ENCODE data around the gene DLAT. TPM values are rescaled to one million over a fixed set of nuclear protein-coding genes. Genes with fewer than 3 reads are reported as not detected.

DLAT gene
- total RNA-seq, 2 donors from 2014 or later, result 19.9 to 21.2 TPM

DNA sequence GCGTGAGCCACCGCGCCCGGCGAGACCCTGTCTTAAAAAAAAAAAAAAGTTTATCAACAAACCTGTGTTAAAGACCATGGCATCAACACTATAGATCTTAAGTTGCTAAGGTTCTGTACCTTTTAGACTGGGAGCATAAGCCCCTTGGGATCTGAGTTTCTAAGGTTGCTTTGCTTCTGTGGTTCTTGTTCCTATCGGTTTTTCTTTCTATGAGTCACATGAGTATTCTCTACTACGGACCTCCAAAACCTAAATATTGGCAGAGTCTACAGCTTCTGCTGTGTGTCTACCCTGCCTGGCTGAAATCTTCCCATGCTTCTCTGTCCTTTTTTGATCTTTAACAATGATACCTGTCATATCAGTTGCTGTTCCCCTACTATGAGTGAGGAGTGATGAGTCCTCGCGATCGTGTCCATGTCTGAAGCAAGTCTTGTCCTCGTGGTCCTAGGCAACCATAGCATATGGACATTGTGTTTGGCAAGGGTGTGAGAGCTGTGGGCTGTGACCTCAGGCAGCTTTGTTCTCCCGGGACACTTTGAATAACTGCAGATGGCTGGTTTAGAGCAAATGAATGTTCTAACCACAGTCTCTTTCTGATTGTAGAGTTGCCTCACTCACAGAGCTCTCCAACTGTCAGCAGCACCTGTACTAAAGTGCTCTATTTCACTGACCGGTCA, 9.0 kb upstream of the DLAT start:
- Histone ChIP-seq H3K27me3 (replicated peaks; ENCODE audit: insufficient read depth) (no peaks in the 10 kb centered on the region), H3K9me3 (no peaks in the 10 kb centered on the region), H3K4me3 (no peak overlapping the region), H3K4me1 (replicated peaks) (no peaks in the 10 kb centered on the region), H3K36me3 (no peaks in the 10 kb centered on the region), H3K27ac (no peak overlapping the region)
- 82% methylated on average over 13 of the region's 13 CpGs for WGBS
- no peak for DNase-seq (ENCODE audit: low spot score)
- TF ChIP-seq POLR2A (IDR thresholded peaks at IDR 0.05) (no peak), CTCF (IDR thresholded peaks at IDR 0.05) (no peak), POLR2AphosphoS5 (IDR thresholded peaks at IDR 0.05) (no peak)
- intact Hi-C loops (cut with DNase I), result no loop called here

GRCh38 chr11:112016765-112017376, 8.3 kb upstream of the DLAT start:
- Histone ChIP-seq H3K27me3 (replicated peaks; ENCODE audit: insufficient read depth) (no peaks in the 10 kb centered on the region), H3K4me3 (no peak overlapping the region), H3K36me3 (no peaks in the 10 kb centered on the region), H3K4me1 (replicated peaks) (no peaks in the 10 kb centered on the region), H3K9me3 (no peaks in the 10 kb centered on the region), H3K27ac (no peak overlapping the region)
- TF ChIP-seq CTCF (IDR thresholded peaks at IDR 0.05) (no peak), POLR2AphosphoS5 (IDR thresholded peaks at IDR 0.05) (no peak), POLR2A (IDR thresholded peaks at IDR 0.05) (no peak)
- no peak for DNase-seq (ENCODE audit: low spot score)
- intact Hi-C loops (cut with DNase I), result no loop called here
- WGBS, result 96% methylated on average over 1 of the region's 1 CpG

GRCh38 chr11:112017538-112017937, 7.7 kb upstream of the DLAT start:
- Histone ChIP-seq H3K27ac (no peak overlapping the region), H3K36me3 (no peaks in the 10 kb centered on the region), H3K27me3 (replicated peaks; ENCODE audit: insufficient read depth) (no peaks in the 10 kb centered on the region), H3K4me3 (no peak overlapping the region), H3K4me1 (replicated peaks) (no peaks in the 10 kb centered on the region), H3K9me3 (no peaks in the 10 kb centered on the region)
- intact Hi-C loops (cut with DNase I), result no loop called here
- WGBS, result 70% methylated on average over 4 of the region's 4 CpGs
- TF ChIP-seq CTCF (IDR thresholded peaks at IDR 0.05), result no peak
- TF ChIP-seq POLR2A (IDR thresholded peaks at IDR 0.05), result no peak
- TF ChIP-seq POLR2AphosphoS5 (IDR thresholded peaks at IDR 0.05), result no peak
- no peak for DNase-seq (ENCODE audit: low spot score)

DNA sequence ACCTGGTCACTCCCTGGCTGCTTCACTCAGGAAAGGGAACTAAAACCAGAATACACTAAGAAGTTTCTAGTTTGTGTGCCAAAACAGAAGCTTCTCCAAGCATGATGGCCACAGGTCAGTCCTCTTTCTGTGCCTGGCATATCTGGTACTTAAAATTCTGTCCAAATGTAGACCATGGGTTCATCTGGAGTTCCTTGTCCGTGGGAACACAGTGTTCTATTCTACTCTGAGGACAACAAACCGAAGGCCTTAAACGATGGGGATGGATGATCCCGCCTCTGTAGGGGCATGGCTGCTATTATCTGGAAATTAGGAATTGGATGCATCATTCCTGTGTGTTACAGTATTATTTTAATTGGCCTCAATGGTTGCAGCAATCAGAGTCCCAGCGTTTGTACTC, 6.1 kb upstream of the DLAT start:
- Histone ChIP-seq H3K36me3 (no peaks in the 10 kb centered on the region), H3K27me3 (replicated peaks; ENCODE audit: insufficient read depth) (no peaks in the 10 kb centered on the region), H3K27ac (no peak overlapping the region), H3K4me1 (replicated peaks) (no peaks in the 10 kb centered on the region), H3K9me3 (no peaks in the 10 kb centered on the region), H3K4me3 (no peak overlapping the region)
- WGBS, result 69% methylated on average over 5 of the region's 5 CpGs
- DNase-seq (ENCODE audit: low spot score), result no peak
- TF ChIP-seq POLR2AphosphoS5 (IDR thresholded peaks at IDR 0.05) (no peak), POLR2A (IDR thresholded peaks at IDR 0.05) (no peak), CTCF (IDR thresholded peaks at IDR 0.05) (no peak)
- intact Hi-C loops (cut with DNase I), result no loop called here

GRCh38 chr11:112023104-112023503, 2.1 kb upstream of the DLAT start:
- Histone ChIP-seq H3K4me3 (no peak overlapping the region), H3K9me3 (no peaks in the 10 kb centered on the region), H3K36me3 (no peaks in the 10 kb centered on the region), H3K27me3 (replicated peaks; ENCODE audit: insufficient read depth) (no peaks in the 10 kb centered on the region), H3K4me1 (replicated peaks) (no peaks in the 10 kb centered on the region), H3K27ac (no peak overlapping the region)
- no peak for TF ChIP-seq CTCF (IDR thresholded peaks at IDR 0.05)
- no peak for TF ChIP-seq POLR2AphosphoS5 (IDR thresholded peaks at IDR 0.05)
- no peak for TF ChIP-seq POLR2A (IDR thresholded peaks at IDR 0.05)
- intact Hi-C loops (cut with DNase I), result no loop called here
- 85% methylated on average over 3 of the region's 3 CpGs for WGBS
- DNase-seq (ENCODE audit: low spot score), result no peak
